Neural cell (in vitro differentiated cells): ENCODE measurements around the gene KRTAP5-10. TPM values are rescaled to one million over a fixed set of nuclear protein-coding genes. Genes with fewer than 3 reads are reported as not detected.
"Not testable (repeated sequence)": the region's sequence is repeated elsewhere in the genome, so short reads cannot be mapped to it uniquely, and the experiment has no call there.

ENCODE experiments used
- H2AFZ ChIP-seq: fragments of 200-600, 300-800 bp; sonication (generic), shearing (Covaris generic); 2 replicates; pipeline ENCODE4 v1.6.0; 2014; ENCODE audit warnings: low read depth, mild to moderate bottlenecking, antibody characterized with exemption, low read length, moderate library complexity
- H3F3A ChIP-seq: fragments of 200-600 bp; shearing (Covaris generic); 2 replicates; pipeline ENCODE4 v1.6.1; 2016; ENCODE audit warnings: mild to moderate bottlenecking, moderate library complexity, mixed read lengths, antibody characterized with exemption, low read length; ENCODE audit not compliant: insufficient read depth, poor library complexity, severe bottlenecking
- H3K27ac ChIP-seq: fragments of 200-600, 300-800 bp; sonication (generic), shearing (Covaris generic); 2 replicates; pipeline ENCODE4 v1.5.1; 2014; ENCODE audit warnings: mild to moderate bottlenecking, low read length, moderate library complexity
- H3K27me3 ChIP-seq: fragments of 300-800, 200-600 bp; sonication (generic), shearing (Covaris generic); 2 replicates; pipeline ENCODE4 v1.6.0; 2014; ENCODE audit warnings: mild to moderate bottlenecking, low read depth, low read length, moderate library complexity; ENCODE audit not compliant: insufficient read depth
- H3K36me3 ChIP-seq: fragments of 300-800, 200-600 bp; sonication (generic), shearing (Covaris generic); 2 replicates; pipeline ENCODE4 v1.5.1; 2014; ENCODE audit warnings: mild to moderate bottlenecking, antibody characterized with exemption, low read length, moderate library complexity; ENCODE audit not compliant: insufficient read depth
- H3K4me2 ChIP-seq: fragments of 300-800, 200-600 bp; sonication (generic), shearing (Covaris generic); 2 replicates; pipeline ENCODE4 v1.6.0; 2014; ENCODE audit warnings: mild to moderate bottlenecking, low read length
- H3K4me3 ChIP-seq: fragments of 300-800, 200-600 bp; sonication (generic), shearing (Covaris generic); 2 replicates; pipeline ENCODE4 v1.5.1; 2014; ENCODE audit warnings: mild to moderate bottlenecking, low read length, moderate library complexity
- H3K79me2 ChIP-seq: fragments of 200-600 bp; shearing (Covaris generic); replicated peaks from 2 replicates; pipeline ENCODE4 v1.6.0; 2014; ENCODE audit warnings: mild to moderate bottlenecking, low read length, moderate library complexity; ENCODE audit not compliant: insufficient read depth
- H3K9ac ChIP-seq: fragments of 300-800, 200-600 bp; sonication (generic), shearing (Covaris generic); 2 replicates; pipeline ENCODE4 v1.6.1; 2016; ENCODE audit warnings: mild to moderate bottlenecking, low read length, mixed read lengths
- H3K9me2 ChIP-seq: fragments of 200-600 bp; shearing (Covaris generic); 2 replicates; pipeline ENCODE4 v1.6.1; 2016; ENCODE audit warnings: mild to moderate bottlenecking, low read length, mixed read lengths; ENCODE audit not compliant: insufficient read depth
- H3K9me3 ChIP-seq: fragments of 200-600, 300-800 bp; sonication (generic), shearing (Covaris generic); 2 replicates; pipeline ENCODE4 v1.6.1; 2016; ENCODE audit warnings: mild to moderate bottlenecking, mixed run types, low read length, moderate library complexity, mixed read lengths
- H4K20me1 ChIP-seq: fragments of 200-600 bp; shearing (Covaris generic); 2 replicates; pipeline ENCODE4 v1.6.1; 2016; ENCODE audit warnings: mild to moderate bottlenecking, mixed run types; ENCODE audit not compliant: insufficient read depth
- EP300 ChIP-seq: fragments of 450-650 bp; conservative IDR thresholded peaks from 2 replicates; pipeline ENCODE4 v1.6.1; 2014; ENCODE audit warnings: antibody characterized with exemption, mild to moderate bottlenecking, moderate library complexity; ENCODE audit not compliant: poor library complexity, severe bottlenecking
- POLR2AphosphoS5 ChIP-seq: IDR thresholded peaks from 2 replicates; pipeline ENCODE4 v1.6.1; 2012
- RAD21 ChIP-seq: fragments of 450-650 bp; conservative IDR thresholded peaks from 2 replicates; pipeline ENCODE4 v1.6.1; 2014; ENCODE audit warnings: antibody characterized with exemption, mild to moderate bottlenecking, moderate library complexity
- SMC3 ChIP-seq: fragments of 450-650 bp; conservative IDR thresholded peaks from 2 replicates; pipeline ENCODE4 v1.6.1; 2014; ENCODE audit warnings: antibody characterized with exemption, mild to moderate bottlenecking, moderate library complexity; ENCODE audit not compliant: poor library complexity
- polyA plus RNA-seq: library from polyadenylated mRNA; depleted of rRNA; stranded (reverse); fragments of >200 nt; gene quantifications from 2 replicates; pipeline ENCODE4 v1.2.3, GENCODE V29; 2014
- TF ChIP-seq, protein P1 (sequence below): IDR thresholded peaks from 2 replicates; pipeline ENCODE4 v1.6.1; 2012; ENCODE audit warnings: borderline replicate concordance
- TF ChIP-seq, protein P2 (sequence below): fragments of 450-650 bp; IDR thresholded peaks from 2 replicates; pipeline ENCODE4 v1.5.1; 2014; ENCODE audit warnings: antibody characterized with exemption, mild to moderate bottlenecking, moderate library complexity; ENCODE audit not compliant: poor library complexity, severe bottlenecking

KRTAP5-10 gene
- polyA plus RNA-seq, 1 donor from 2014 or later: not detected

DNA sequence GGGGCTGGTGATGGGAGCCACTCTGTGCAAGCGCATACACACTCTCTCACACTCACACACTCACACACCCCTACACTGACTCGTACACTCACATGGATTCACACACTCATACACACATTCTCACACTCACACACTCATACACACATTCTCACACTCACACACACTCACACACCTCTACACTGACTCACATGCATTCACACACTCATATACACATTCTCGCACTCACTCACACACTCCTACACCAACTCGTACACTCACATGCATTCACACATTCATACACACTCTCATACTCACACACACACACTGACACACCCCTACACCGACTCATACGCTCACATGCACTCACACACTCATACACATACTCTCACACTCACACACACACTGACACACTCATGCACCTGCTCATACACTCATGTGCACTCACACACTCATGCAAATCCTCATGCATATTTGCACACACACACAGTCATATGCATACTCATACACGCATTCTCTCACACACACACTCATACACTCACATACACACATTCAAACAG, 12.2 kb downstream of the KRTAP5-10 start:
- no peaks in the 10 kb centered on the region for H3K9me3 ChIP-seq
- H3K4me3 ChIP-seq: no peak overlapping the region
- no peak overlapping the region for H3K9ac ChIP-seq
- no peaks in the 10 kb centered on the region for H3K36me3 ChIP-seq
- no peak overlapping the region for H3K4me2 ChIP-seq
- H3K27ac ChIP-seq: no peak overlapping the region
- H3K27me3 ChIP-seq: no peaks in the 10 kb centered on the region
- H2AFZ ChIP-seq: no peak overlapping the region
- H3K79me2 ChIP-seq: no peaks in the 10 kb centered on the region
- H3K9me2 ChIP-seq: no peaks in the 10 kb centered on the region
- no peaks in the 10 kb centered on the region for H3F3A ChIP-seq
- TF ChIP-seq RAD21: no peak
- TF ChIP-seq, protein P1, sequence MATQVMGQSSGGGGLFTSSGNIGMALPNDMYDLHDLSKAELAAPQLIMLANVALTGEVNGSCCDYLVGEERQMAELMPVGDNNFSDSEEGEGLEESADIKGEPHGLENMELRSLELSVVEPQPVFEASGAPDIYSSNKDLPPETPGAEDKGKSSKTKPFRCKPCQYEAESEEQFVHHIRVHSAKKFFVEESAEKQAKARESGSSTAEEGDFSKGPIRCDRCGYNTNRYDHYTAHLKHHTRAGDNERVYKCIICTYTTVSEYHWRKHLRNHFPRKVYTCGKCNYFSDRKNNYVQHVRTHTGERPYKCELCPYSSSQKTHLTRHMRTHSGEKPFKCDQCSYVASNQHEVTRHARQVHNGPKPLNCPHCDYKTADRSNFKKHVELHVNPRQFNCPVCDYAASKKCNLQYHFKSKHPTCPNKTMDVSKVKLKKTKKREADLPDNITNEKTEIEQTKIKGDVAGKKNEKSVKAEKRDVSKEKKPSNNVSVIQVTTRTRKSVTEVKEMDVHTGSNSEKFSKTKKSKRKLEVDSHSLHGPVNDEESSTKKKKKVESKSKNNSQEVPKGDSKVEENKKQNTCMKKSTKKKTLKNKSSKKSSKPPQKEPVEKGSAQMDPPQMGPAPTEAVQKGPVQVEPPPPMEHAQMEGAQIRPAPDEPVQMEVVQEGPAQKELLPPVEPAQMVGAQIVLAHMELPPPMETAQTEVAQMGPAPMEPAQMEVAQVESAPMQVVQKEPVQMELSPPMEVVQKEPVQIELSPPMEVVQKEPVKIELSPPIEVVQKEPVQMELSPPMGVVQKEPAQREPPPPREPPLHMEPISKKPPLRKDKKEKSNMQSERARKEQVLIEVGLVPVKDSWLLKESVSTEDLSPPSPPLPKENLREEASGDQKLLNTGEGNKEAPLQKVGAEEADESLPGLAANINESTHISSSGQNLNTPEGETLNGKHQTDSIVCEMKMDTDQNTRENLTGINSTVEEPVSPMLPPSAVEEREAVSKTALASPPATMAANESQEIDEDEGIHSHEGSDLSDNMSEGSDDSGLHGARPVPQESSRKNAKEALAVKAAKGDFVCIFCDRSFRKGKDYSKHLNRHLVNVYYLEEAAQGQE: no peak
- TF ChIP-seq POLR2AphosphoS5: no peak
- no peak for TF ChIP-seq EP300
- no peak for TF ChIP-seq SMC3
- TF ChIP-seq, protein P2, sequence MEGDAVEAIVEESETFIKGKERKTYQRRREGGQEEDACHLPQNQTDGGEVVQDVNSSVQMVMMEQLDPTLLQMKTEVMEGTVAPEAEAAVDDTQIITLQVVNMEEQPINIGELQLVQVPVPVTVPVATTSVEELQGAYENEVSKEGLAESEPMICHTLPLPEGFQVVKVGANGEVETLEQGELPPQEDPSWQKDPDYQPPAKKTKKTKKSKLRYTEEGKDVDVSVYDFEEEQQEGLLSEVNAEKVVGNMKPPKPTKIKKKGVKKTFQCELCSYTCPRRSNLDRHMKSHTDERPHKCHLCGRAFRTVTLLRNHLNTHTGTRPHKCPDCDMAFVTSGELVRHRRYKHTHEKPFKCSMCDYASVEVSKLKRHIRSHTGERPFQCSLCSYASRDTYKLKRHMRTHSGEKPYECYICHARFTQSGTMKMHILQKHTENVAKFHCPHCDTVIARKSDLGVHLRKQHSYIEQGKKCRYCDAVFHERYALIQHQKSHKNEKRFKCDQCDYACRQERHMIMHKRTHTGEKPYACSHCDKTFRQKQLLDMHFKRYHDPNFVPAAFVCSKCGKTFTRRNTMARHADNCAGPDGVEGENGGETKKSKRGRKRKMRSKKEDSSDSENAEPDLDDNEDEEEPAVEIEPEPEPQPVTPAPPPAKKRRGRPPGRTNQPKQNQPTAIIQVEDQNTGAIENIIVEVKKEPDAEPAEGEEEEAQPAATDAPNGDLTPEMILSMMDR: no peak
- H4K20me1 ChIP-seq: no peaks in the 10 kb centered on the region

DNA sequence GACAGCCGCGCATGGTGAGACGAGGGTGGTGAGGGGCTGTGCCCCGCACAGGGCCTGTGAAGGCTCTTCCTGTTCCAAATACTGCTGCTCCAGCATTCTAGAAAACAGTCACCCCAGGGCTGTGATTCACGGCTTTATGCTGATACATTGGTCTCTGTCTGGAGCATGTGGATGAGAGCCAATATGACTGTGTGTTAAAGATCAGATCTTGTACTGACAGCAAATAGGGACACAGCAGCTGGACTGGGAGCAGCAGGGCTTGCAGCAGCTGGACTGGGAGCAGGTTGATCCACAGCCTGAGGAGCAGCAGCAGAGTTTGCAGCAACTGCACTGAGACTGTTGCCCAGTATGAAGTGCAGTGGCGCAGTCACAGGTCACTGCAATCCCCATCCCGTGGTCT, 14.2 kb downstream of the KRTAP5-10 start:
- not testable (repeated sequence) for H2AFZ ChIP-seq, H3F3A ChIP-seq, H3K27ac ChIP-seq, H3K9me2 ChIP-seq, H3K36me3 ChIP-seq, H3K4me3 ChIP-seq, H4K20me1 ChIP-seq, H3K79me2 ChIP-seq, H3K9ac ChIP-seq, H3K9me3 ChIP-seq, H3K27me3 ChIP-seq, H3K4me2 ChIP-seq

DNA sequence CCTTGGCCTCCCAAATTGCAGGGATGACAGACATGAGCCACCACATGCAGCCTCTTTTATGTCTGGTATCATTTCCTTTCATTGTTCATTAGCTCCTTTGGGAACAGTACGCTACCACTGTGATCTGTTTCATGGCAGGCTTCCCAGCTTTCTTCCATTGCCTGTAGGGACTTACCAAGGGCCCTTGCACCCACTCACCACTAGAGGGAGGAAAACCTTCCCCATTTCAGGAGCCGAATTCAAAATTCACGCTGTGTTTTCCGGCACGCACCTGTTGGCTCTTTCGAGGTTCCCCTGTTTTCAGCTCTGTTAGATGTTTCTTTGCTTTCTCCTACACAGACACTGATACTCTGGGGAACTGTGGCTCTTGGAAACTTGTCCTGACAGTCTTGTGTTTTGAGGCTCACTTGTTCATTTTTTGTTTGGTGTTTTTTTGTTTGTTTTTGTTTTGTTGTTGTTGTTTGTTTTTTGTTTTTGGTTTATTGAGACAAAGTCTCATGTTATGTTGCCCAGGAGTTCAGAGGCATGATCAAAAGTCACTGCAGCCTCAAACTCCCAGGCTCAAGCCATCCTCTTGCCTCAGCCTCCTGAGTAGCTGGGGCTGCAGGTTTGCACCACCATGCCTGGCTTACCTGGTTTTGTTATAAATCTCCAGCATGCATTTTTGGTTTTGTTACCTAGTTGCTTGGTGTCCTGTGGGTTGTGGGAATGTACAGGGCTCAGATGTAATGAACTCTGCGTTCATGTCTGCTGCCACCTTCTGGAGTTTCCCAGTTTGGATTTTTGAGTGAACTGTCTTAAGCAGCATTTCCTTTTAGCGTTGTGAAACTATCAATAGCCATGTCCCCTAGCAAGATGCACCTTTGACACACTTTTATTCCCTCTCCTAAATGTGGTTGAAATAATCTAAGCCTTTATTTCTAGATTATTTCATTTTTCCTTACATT, 15.0 kb downstream of the KRTAP5-10 start:
- no peaks in the 10 kb centered on the region for H4K20me1 ChIP-seq
- H3K4me3 ChIP-seq: no peak overlapping the region
- no peaks in the 10 kb centered on the region for H3K27me3 ChIP-seq
- H3K27ac ChIP-seq: no peak overlapping the region
- H3K9me2 ChIP-seq: no peaks in the 10 kb centered on the region
- H3K79me2 ChIP-seq: no peaks in the 10 kb centered on the region
- H3F3A ChIP-seq: no peaks in the 10 kb centered on the region
- H3K9ac ChIP-seq: no peak overlapping the region
- H3K9me3 ChIP-seq: no peaks in the 10 kb centered on the region
- no peak overlapping the region for H2AFZ ChIP-seq
- H3K36me3 ChIP-seq: no peaks in the 10 kb centered on the region
- no peak overlapping the region for H3K4me2 ChIP-seq
- TF ChIP-seq, protein P2: peak; percentile 45
- TF ChIP-seq EP300: no peak
